ENCODE results near the gene IYD.

Gene IYD

GRCh38 chr6:150368762-150369161 lies at the start of gene IYD:
TSS of gene IYD (plus strand) at chr6:150369012. CDS start at chr6:150369032, 20 bp downstream.
- DNase-seq, result no peak

GRCh38 chr6:150319924-150320323 lies 48.9 kb upstream of the IYD start:
- DNase-seq, result no peak

GRCh38 chr6:150320442-150320841 lies 48.4 kb upstream of the IYD start:
- peak; percentile 72 for DNase-seq

- no peak for DNase-seq
Observed at GRCh38 chr6:150322466-150322871, 46.3 kb upstream of the IYD start.

GRCh38 chr6:150323205-150323604 lies 45.6 kb upstream of the IYD start:
- DNase-seq, result no peak

GRCh38 chr6:150324044-150324443 lies 44.8 kb upstream of the IYD start:
- DNase-seq, result peak; percentile 41

GRCh38 chr6:150325066-150325772 lies 43.6 kb upstream of the IYD start:
- DNase-seq, result peak; percentile 39

GRCh38 chr6:150327117-150327774 lies 41.6 kb upstream of the IYD start:
- DNase-seq, result peak; percentile 12

- no peak for DNase-seq
Observed at GRCh38 chr6:150328744-150329405, 39.9 kb upstream of the IYD start.

- peak; percentile 9 for DNase-seq
Observed at GRCh38 chr6:150331344-150331743, 37.5 kb upstream of the IYD start.

GRCh38 chr6:150332939-150333584 lies 35.8 kb upstream of the IYD start:
- DNase-seq, result peak; percentile 23

- DNase-seq, result no peak
Observed at GRCh38 chr6:150333585-150333941, 35.2 kb upstream of the IYD start.

- no peak for DNase-seq
Observed at GRCh38 chr6:150334790-150335783, 33.7 kb upstream of the IYD start.

GRCh38 chr6:150336299-150336698 lies 32.5 kb upstream of the IYD start:
- DNase-seq, result no peak

GRCh38 chr6:150336708-150337107 lies 32.1 kb upstream of the IYD start:
- no peak for DNase-seq

GRCh38 chr6:150342126-150342525 lies 26.7 kb upstream of the IYD start:
- no peak for DNase-seq

- no peak for DNase-seq
Observed at GRCh38 chr6:150343434-150343833, 25.4 kb upstream of the IYD start.

GRCh38 chr6:150345781-150346180 lies 23.0 kb upstream of the IYD start:
- no peak for DNase-seq

- no peak for DNase-seq
Observed at GRCh38 chr6:150346346-150346745, 22.5 kb upstream of the IYD start.

GRCh38 chr6:150347845-150348244 lies 21.0 kb upstream of the IYD start:
- no peak for DNase-seq

- no peak for DNase-seq
Observed at GRCh38 chr6:150349546-150349945, 19.3 kb upstream of the IYD start.

All from right forelimb (tissue), 1 donor.